Measurements from ENCODE around the gene SOCS3.
A peak's percentile ranks its signal among the peaks of the same experiment; 100 is the strongest.
"Not testable (repeated sequence)": the region's sequence is repeated elsewhere in the genome, so short reads cannot be mapped to it uniquely, and the experiment has no call there.

Gene SOCS3

DNA sequence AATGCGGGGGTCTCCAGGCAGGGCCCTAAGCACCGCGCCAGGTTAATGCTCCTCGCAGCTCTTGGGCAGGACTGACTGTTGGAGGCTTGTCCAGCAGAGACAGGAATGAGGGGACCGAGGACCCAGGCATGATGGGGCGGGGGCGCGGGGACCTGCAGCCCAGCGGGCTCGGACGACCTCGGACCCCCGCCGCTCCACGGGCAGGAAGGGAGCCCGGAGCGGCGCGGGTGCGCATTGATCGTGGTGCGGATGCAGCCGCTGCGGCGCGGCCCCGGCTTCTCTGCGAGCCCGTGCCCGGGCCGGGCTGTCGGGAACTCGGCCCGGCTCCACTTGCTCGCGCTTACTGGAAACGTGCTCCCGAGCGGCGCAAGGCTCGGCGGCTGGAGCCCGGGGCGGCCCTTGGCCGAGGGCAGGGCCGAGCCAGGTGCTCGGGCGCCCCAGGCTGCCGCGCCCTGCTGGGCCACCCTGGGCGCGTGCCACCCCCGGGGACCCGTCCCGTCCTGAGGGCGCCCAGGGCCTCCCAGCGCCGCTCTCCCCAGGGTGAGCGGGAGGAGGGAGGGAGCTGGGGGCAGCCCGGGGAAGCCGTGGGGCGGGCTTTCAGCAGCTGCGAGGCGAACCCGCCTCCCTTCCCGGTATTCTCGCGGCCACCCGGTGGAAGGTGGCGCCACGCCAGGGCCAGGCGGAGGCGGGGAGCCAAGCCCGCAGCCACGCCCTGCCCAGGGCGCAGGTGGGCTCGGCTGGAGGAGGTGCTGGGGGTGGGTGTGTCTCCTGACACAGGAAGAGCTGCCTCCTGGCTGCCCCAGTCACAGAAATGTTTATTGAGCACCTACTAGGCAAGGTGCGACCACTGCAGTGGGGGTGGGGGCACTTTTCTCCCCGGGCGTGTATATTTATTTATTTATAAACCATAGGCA, 45.9 kb downstream of the SOCS3 start:
- FAIRE-seq (peak; percentile 40), DNase-seq (ENCODE audit: low spot score) (peak; percentile 91)

DNA sequence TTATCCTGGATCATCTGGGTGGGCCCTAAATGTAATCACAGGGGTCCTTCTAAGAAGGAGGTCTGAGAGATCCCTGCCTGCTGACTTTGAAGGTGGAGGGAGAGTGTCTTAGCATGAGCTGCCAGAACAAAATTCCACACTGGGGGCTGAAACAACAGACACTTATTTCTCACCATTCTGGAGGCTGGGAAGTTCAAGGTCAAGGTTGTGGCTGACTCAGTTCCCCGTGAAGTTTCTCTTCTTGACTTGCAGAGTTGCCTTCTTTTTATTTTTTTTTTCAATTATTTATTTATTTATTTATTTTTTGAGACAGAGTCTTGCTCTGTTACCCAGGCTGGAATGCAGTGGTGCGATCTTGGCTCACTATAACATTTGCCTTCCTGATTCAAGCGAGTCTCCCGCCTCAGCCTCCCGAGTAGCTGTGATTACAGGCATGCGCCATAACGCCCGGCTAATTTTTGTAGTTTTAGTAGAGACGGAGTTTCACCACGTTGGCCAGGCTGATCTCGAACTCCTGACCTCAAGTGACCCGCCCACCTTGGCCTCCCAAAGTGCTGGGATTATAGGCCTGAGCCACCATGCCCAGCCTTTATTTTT, 50.1 kb downstream of the SOCS3 start:
- not testable (repeated sequence) for FAIRE-seq; DNase-seq (ENCODE audit: low spot score)

DNA sequence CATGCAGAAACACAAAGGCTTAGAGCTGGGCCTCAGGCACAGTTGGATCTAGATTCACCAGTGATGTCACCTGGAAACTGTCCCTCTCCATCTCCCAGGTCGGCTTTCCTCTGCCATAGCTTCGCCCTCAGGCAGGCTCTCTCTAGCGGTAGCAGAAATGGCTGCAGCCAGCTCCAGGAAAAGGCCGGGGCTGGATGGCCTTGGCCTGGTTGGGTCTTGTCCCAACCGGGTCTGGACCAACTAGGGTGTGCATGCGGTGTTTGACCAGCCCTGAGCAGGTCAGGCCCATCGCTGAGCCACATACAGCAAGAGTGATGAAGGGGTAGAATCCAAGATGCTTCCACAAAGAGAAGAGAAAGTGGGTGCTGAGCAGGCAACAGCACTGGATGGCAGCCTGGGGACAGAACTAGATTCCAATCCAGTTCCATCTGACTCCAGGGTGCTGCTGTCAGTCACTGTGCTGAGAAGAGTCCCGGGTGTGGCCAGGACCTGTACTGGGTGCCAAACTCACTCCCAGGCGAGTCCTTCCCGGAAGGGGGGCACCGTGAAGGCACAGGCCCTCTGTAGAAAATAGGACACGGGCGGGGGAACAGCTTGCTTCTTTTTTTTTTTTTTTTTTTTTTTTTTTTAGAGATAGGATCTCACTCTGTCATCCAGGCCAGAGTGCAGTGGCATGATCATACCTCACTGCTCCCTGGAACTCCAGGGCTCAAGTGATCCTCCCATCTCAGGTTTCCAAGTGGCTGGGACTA, 51.8 kb downstream of the SOCS3 start:
- DNase-seq (ENCODE audit: low spot score), result no peak
- FAIRE-seq, result no peak

DNA sequence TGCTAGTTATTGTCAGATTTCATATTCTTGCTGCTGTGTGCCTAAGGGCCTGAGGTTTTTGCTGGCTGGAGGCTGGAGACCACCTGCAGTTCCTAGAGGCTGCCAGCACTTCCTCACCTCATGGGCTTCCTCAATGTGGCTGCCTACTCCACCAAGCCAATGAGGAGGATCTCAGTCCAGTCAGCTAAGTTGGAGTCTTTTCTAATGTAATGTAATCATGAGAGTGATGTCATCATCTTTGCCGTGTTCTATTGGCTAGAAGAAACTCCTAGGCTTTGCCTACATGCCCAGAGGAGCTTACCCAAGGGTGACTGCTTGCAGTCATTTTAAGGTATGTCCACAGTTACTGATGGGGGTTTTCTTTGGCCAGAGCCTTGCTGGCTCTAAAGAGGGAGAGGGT, 53.0 kb downstream of the SOCS3 start:
- DNase-seq (ENCODE audit: low spot score) (no peak), FAIRE-seq (no peak)
